Endothelial cell (in vitro differentiated cells): ENCODE results near the gene CCT8. TPM values are rescaled to one million over a fixed set of nuclear protein-coding genes. Genes with fewer than 3 reads are reported as not detected.
"Not testable (repeated sequence)": the region's sequence is repeated elsewhere in the genome, so short reads cannot be mapped to it uniquely, and the experiment has no call there.

ENCODE experiments used
- DNase-seq: peaks from one replicate; pipeline ENCODE4 v3.0.0; 2021; ENCODE audit warnings: low spot score
- H3K27ac Mint-ChIP-seq: one replicate; pipeline ENCODE4 v1.8.0; 2021; ENCODE audit warnings: mixed read lengths, inconsistent platforms; ENCODE audit not compliant: unreplicated experiment
- H3K27me3 Mint-ChIP-seq: one replicate; pipeline ENCODE4 v1.8.0; 2021; ENCODE audit warnings: mild to moderate bottlenecking, moderate library complexity, mixed read lengths, inconsistent platforms; ENCODE audit not compliant: unreplicated experiment
- H3K36me3 Mint-ChIP-seq: one replicate; pipeline ENCODE4 v1.8.0; 2021; ENCODE audit warnings: mild to moderate bottlenecking, low read depth, mixed read lengths, inconsistent platforms; ENCODE audit not compliant: unreplicated experiment
- H3K4me1 Mint-ChIP-seq: one replicate; pipeline ENCODE4 v1.8.0; 2021; ENCODE audit warnings: mild to moderate bottlenecking, mixed read lengths, inconsistent platforms; ENCODE audit not compliant: unreplicated experiment
- H3K4me3 Mint-ChIP-seq: one replicate; pipeline ENCODE4 v1.8.0; 2021; ENCODE audit warnings: mild to moderate bottlenecking, mixed read lengths, inconsistent platforms; ENCODE audit not compliant: unreplicated experiment
- H3K9me3 Mint-ChIP-seq: one replicate; pipeline ENCODE4 v1.8.0; 2021; ENCODE audit warnings: mixed read lengths, inconsistent platforms; ENCODE audit not compliant: unreplicated experiment
- CTCF ChIP-seq: fragments of 200-600 bp; sonication (generic); IDR thresholded peaks from one replicate; pipeline ENCODE4 v1.5.0; 2021; ENCODE audit warnings: antibody characterized with exemption; ENCODE audit not compliant: unreplicated experiment
- total RNA-seq: library from RNA; stranded (reverse); fragmentation: NEBNext Ultra II Directional; extraction: Animal tissue kit (Norgen Biotek cat#: 25700); gene quantifications from one replicate; pipeline ENCODE4 v1.2.1, GENCODE V29; 2021; ENCODE audit not compliant: unreplicated experiment

CCT8 gene
- total RNA-seq, 1 donor from 2014 or later: 186 TPM

- Mint-ChIP-seq H3K4me3 (no peak overlapping the region), H3K9me3 (no peaks in the 10 kb centered on the region)
- no peak for TF ChIP-seq CTCF
These were observed 5.7 kb upstream of the CCT8 start for GRCh38 chr21:29078869-29079767.

GRCh38 chr21:29077651-29078090 is 4.2 kb upstream of the CCT8 start:
- peak overlapping the region; percentile 19 for H3K4me3 Mint-ChIP-seq
- peaks cover 3% of the 10 kb centered on the region for H3K36me3 Mint-ChIP-seq
- no peak for DNase-seq
- peaks cover 4% of the 10 kb centered on the region for H3K27me3 Mint-ChIP-seq
- H3K27ac Mint-ChIP-seq: no peak overlapping the region
- no peaks in the 10 kb centered on the region for H3K9me3 Mint-ChIP-seq
- peaks cover 22% of the 10 kb centered on the region for H3K4me1 Mint-ChIP-seq
- no peak for TF ChIP-seq CTCF

More at GRCh38 chr21:29078869-29079767, 5.7 kb upstream of the CCT8 start:
- H3K4me1 Mint-ChIP-seq: peaks cover 10% of the 10 kb centered on the region
- H3K27ac Mint-ChIP-seq: no peak overlapping the region
- peaks cover 3% of the 10 kb centered on the region for H3K36me3 Mint-ChIP-seq
- H3K27me3 Mint-ChIP-seq: no peaks in the 10 kb centered on the region
- DNase-seq: no peak

- H3K4me3 Mint-ChIP-seq, H3K27me3 Mint-ChIP-seq, H3K36me3 Mint-ChIP-seq, H3K27ac Mint-ChIP-seq, DNase-seq, H3K9me3 Mint-ChIP-seq: not testable (repeated sequence)
- peaks cover 27% of the 10 kb centered on the region for H3K4me1 Mint-ChIP-seq
These were observed 3.5 kb upstream of the CCT8 start for GRCh38 chr21:29076731-29077640.

GRCh38 chr21:29075706-29076466 is 2.4 kb upstream of the CCT8 start:
- no peak for TF ChIP-seq CTCF
- Mint-ChIP-seq H3K27me3 (peaks cover 4% of the 10 kb centered on the region), H3K27ac (peak overlapping the region; percentile 20), H3K4me3 (no peak overlapping the region), H3K9me3 (no peaks in the 10 kb centered on the region), H3K4me1 (peaks cover 33% of the 10 kb centered on the region), H3K36me3 (peaks cover 3% of the 10 kb centered on the region)
- no peak for DNase-seq

- peak overlapping the region; percentile 85 for H3K27ac Mint-ChIP-seq
- H3K4me3 Mint-ChIP-seq: peak overlapping the region; percentile 39
- peaks cover 3% of the 10 kb centered on the region for H3K36me3 Mint-ChIP-seq
- peaks cover 33% of the 10 kb centered on the region for H3K4me1 Mint-ChIP-seq
- no peaks in the 10 kb centered on the region for H3K9me3 Mint-ChIP-seq
- DNase-seq: no peak
- no peak for TF ChIP-seq CTCF
- peaks cover 4% of the 10 kb centered on the region for H3K27me3 Mint-ChIP-seq
These were observed 1.3 kb upstream of the CCT8 start for GRCh38 chr21:29074783-29075182.
